Nephron (organoid): ENCODE data around the gene WWC2.
A peak's percentile ranks its signal among the peaks of the same experiment; 100 is the strongest.

Source experiments
- H3K27ac Mint-ChIP-seq, 3 experiments: 2 replicates each; pipeline ENCODE4 v1.8.0; 2020; ENCODE audit warnings: mixed read lengths in 3 of 3, mild to moderate bottlenecking in 2 of 3, moderate library complexity in 1 of 3
- H3K27me3 Mint-ChIP-seq: 2 replicates; pipeline ENCODE4 v1.8.0; 2021; ENCODE audit warnings: low read depth, mild to moderate bottlenecking, moderate library complexity, mixed read lengths
- H3K36me3 Mint-ChIP-seq: 2 replicates; pipeline ENCODE4 v1.8.0; 2020; ENCODE audit warnings: low read depth, mixed read lengths
- H3K4me1 Mint-ChIP-seq: 2 replicates; pipeline ENCODE4 v1.8.0; 2020; ENCODE audit warnings: mixed read lengths
- H3K4me3 Mint-ChIP-seq, 3 experiments: 2 replicates each; pipeline ENCODE4 v1.8.0; 2020; ENCODE audit warnings: mild to moderate bottlenecking in 3 of 3, mixed read lengths in 3 of 3, moderate library complexity in 2 of 3
- H3K9me3 Mint-ChIP-seq: 2 replicates; pipeline ENCODE4 v1.8.0; 2020; ENCODE audit warnings: mixed read lengths
- CTCF ChIP-seq, 3 experiments: fragments of 200-600 bp; sonication (generic); IDR thresholded peaks; one replicate each; pipeline ENCODE4 v1.5.0; 2021; ENCODE audit warnings: antibody characterized with exemption in 3 of 3; ENCODE audit not compliant: unreplicated experiment in 3 of 3

WWC2 gene

GRCh38 chr4:183098019-183098722, 886 bp upstream of the WWC2 start:
- H3K9me3 Mint-ChIP-seq, result no peaks in the 10 kb centered on the region
- peaks cover 23% of the 10 kb centered on the region for H3K27me3 Mint-ChIP-seq
- peak overlapping the region; percentile 85 to 87 (median 86) for H3K4me3 Mint-ChIP-seq
- peaks cover 29% of the 10 kb centered on the region for H3K4me1 Mint-ChIP-seq
- TF ChIP-seq CTCF (IDR thresholded peaks at IDR 0.05; ENCODE audit: unreplicated experiment in 3 of 3), result no peak
- H3K36me3 Mint-ChIP-seq, result no peaks in the 10 kb centered on the region
- H3K27ac Mint-ChIP-seq, result peak overlapping the region; percentile 64 to 94 (median 88)

- Mint-ChIP-seq H3K9me3 (no peaks in the 10 kb centered on the region), H3K27ac (peak overlapping the region; percentile 41 to 88 (median 66)), H3K36me3 (no peaks in the 10 kb centered on the region), H3K4me1 (peaks cover 29% of the 10 kb centered on the region), H3K4me3 (peak overlapping the region; percentile 84 to 93 (median 92)), H3K27me3 (peaks cover 23% of the 10 kb centered on the region)
- TF ChIP-seq CTCF (IDR thresholded peaks at IDR 0.05; ENCODE audit: unreplicated experiment in 3 of 3), result no peak
Measured at GRCh38 chr4:183099537-183100297, 660 bp downstream of the WWC2 start.

- TF ChIP-seq CTCF (IDR thresholded peaks at IDR 0.05; ENCODE audit: unreplicated experiment in 3 of 3), result no peak
- peaks cover 29% of the 10 kb centered on the region for H3K4me1 Mint-ChIP-seq
- no peaks in the 10 kb centered on the region for H3K36me3 Mint-ChIP-seq
- peaks cover 17% of the 10 kb centered on the region for H3K27me3 Mint-ChIP-seq
- peak overlapping the region; percentile 84 to 93 (median 92) for H3K4me3 Mint-ChIP-seq
- no peaks in the 10 kb centered on the region for H3K9me3 Mint-ChIP-seq
- H3K27ac Mint-ChIP-seq, result peak overlapping the region; percentile 41 to 88 (median 66)
Measured at GRCh38 chr4:183100298-183100599, 1.2 kb downstream of the WWC2 start.

GRCh38 chr4:183100827-183101226, 1.8 kb downstream of the WWC2 start:
- Mint-ChIP-seq H3K4me3 (peak overlapping the region; percentile 84 to 93 (median 92)), H3K4me1 (peaks cover 29% of the 10 kb centered on the region), H3K36me3 (no peaks in the 10 kb centered on the region), H3K27me3 (peaks cover 14% of the 10 kb centered on the region), H3K27ac (peak overlapping the region; percentile 41 to 88 (median 64)), H3K9me3 (no peaks in the 10 kb centered on the region)
- TF ChIP-seq CTCF (IDR thresholded peaks at IDR 0.05; ENCODE audit: unreplicated experiment in 3 of 3), result no peak

- no peak for TF ChIP-seq CTCF (IDR thresholded peaks at IDR 0.05; ENCODE audit: unreplicated experiment in 3 of 3)
- H3K4me1 Mint-ChIP-seq, result peaks cover 29% of the 10 kb centered on the region
- peak overlapping the region; percentile 41 to 88 (median 51) for H3K27ac Mint-ChIP-seq
- peaks cover 3% of the 10 kb centered on the region for H3K9me3 Mint-ChIP-seq
- H3K36me3 Mint-ChIP-seq, result no peaks in the 10 kb centered on the region
- peak overlapping the region; percentile 84 to 93 (median 92) for H3K4me3 Mint-ChIP-seq
- peaks cover 8% of the 10 kb centered on the region for H3K27me3 Mint-ChIP-seq
Measured at GRCh38 chr4:183101956-183102480, 3.0 kb downstream of the WWC2 start.
